ENCODE data around the gene ZRANB3.
"Not testable (repeated sequence)": the region's sequence is repeated elsewhere in the genome, so short reads cannot be mapped to it uniquely, and the experiment has no call there.

ZRANB3 gene

GRCh38 chr2:135320465-135321355, 210.3 kb downstream of the ZRANB3 start:
- DNase-seq, result no peak

GRCh38 chr2:135318808-135319207, 212.2 kb downstream of the ZRANB3 start:
- no peak for DNase-seq

- no peak for DNase-seq
Observed at GRCh38 chr2:135317375-135317774, 213.6 kb downstream of the ZRANB3 start.

- no peak for DNase-seq
Observed at GRCh38 chr2:135311962-135312361, 219.1 kb downstream of the ZRANB3 start.

GRCh38 chr2:135311268-135311667, 219.8 kb downstream of the ZRANB3 start:
- DNase-seq, result no peak

GRCh38 chr2:135304694-135305093, 226.3 kb downstream of the ZRANB3 start:
- DNase-seq, result no peak

- no peak for DNase-seq
Observed at GRCh38 chr2:135299658-135300244, 231.3 kb downstream of the ZRANB3 start.

GRCh38 chr2:135299165-135299564, 231.9 kb downstream of the ZRANB3 start:
- peak; percentile 58 for DNase-seq

GRCh38 chr2:135287121-135287520, 243.9 kb downstream of the ZRANB3 start:
- not testable (repeated sequence) for DNase-seq

- no peak for DNase-seq
Observed at GRCh38 chr2:135285391-135285790, 245.6 kb downstream of the ZRANB3 start.

GRCh38 chr2:135281379-135281778, 249.6 kb downstream of the ZRANB3 start:
- DNase-seq, result no peak

- no peak for DNase-seq
Observed at GRCh38 chr2:135279209-135279608, 251.8 kb downstream of the ZRANB3 start.

GRCh38 chr2:135276525-135276924, 254.5 kb downstream of the ZRANB3 start:
- no peak for DNase-seq

- DNase-seq, result no peak
Observed at GRCh38 chr2:135271006-135271405, 260.0 kb downstream of the ZRANB3 start.

GRCh38 chr2:135265960-135266490, 265.0 kb downstream of the ZRANB3 start:
- no peak for DNase-seq

GRCh38 chr2:135259123-135259522, 271.9 kb downstream of the ZRANB3 start:
- no peak for DNase-seq

- DNase-seq, result no peak
Observed at GRCh38 chr2:135258193-135258592, 272.8 kb downstream of the ZRANB3 start.

GRCh38 chr2:135257383-135258090, 273.5 kb downstream of the ZRANB3 start:
- no peak for DNase-seq

GRCh38 chr2:135256531-135257260, 274.3 kb downstream of the ZRANB3 start:
- no peak for DNase-seq

GRCh38 chr2:135255208-135255607, 275.8 kb downstream of the ZRANB3 start:
- no peak for DNase-seq

GRCh38 chr2:135252805-135253458, 278.1 kb downstream of the ZRANB3 start:
- no peak for DNase-seq

- no peak for DNase-seq
Observed at GRCh38 chr2:135248611-135249010, 282.4 kb downstream of the ZRANB3 start.
